ENCODE data around the gene RAD9B. TPM values are rescaled to one million over a fixed set of nuclear protein-coding genes. Genes with fewer than 3 reads are reported as not detected.

Gene RAD9B
- polyA plus RNA-seq, 3 donors: 0.83 to 1.7 (median 1.0) TPM

Other genes with a start within 250 kb of the RAD9B start
- 100 to 1,000 TPM; 161 to 167 (median 162) TPM for gene ATP2A2, start 221.1 kb upstream of the RAD9B start, polyA plus RNA-seq (ENCODE audit: insufficient read length in 3 of 3)
- gene ANAPC7, start 98.6 kb upstream of the RAD9B start, polyA plus RNA-seq (ENCODE audit: insufficient read length in 3 of 3): 100 to 1,000 TPM in 1 of 3 donors, 10 to 100 TPM in 2; 63.4 to 103 (median 84.9) TPM
- 100 to 1,000 TPM; 232 to 250 (median 247) TPM for gene ARPC3, start 52.0 kb upstream of the RAD9B start, polyA plus RNA-seq (ENCODE audit: insufficient read length in 3 of 3)
- gene GPN3, start 34.1 kb upstream of the RAD9B start, polyA plus RNA-seq (ENCODE audit: insufficient read length in 3 of 3): 10 to 100 TPM; 34.8 to 37.5 (median 36.1) TPM
- 10 to 100 TPM; 14.8 to 20.1 (median 15.6) TPM for gene FAM216A, start 33.5 kb upstream of the RAD9B start, polyA plus RNA-seq (ENCODE audit: insufficient read length in 3 of 3)
- 100 to 1,000 TPM; 123 to 154 (median 136) TPM for gene VPS29, start 220 bp upstream of the RAD9B start, polyA plus RNA-seq (ENCODE audit: insufficient read length in 3 of 3)
- 10 to 100 TPM; 17.7 to 20.9 (median 20.8) TPM for gene PPTC7, start 81.0 kb downstream of the RAD9B start, polyA plus RNA-seq (ENCODE audit: insufficient read length in 3 of 3)
- 100 to 1,000 TPM in 2 of 3 donors, 10 to 100 TPM in 1; 73.3 to 119 (median 106) TPM for gene TCTN1, start 111.8 kb downstream of the RAD9B start, polyA plus RNA-seq (ENCODE audit: insufficient read length in 3 of 3)
- gene HVCN1, start 186.8 kb downstream of the RAD9B start, polyA plus RNA-seq (ENCODE audit: insufficient read length in 3 of 3): 10 to 100 TPM in 1 of 3 donors, 1 to 10 TPM in 2; 9.8 to 10.2 (median 9.8) TPM
- gene PPP1CC, start 240.6 kb downstream of the RAD9B start, polyA plus RNA-seq (ENCODE audit: insufficient read length in 3 of 3): 100 to 1,000 TPM; 165 to 175 (median 170) TPM

All from renal pelvis (tissue), 3 donors.